Measurements from ENCODE around the gene FYN. TPM values are rescaled to one million over a fixed set of nuclear protein-coding genes. Genes with fewer than 3 reads are reported as not detected.
A peak's percentile ranks its signal among the peaks of the same experiment; 100 is the strongest.

The FYN gene
- total RNA-seq, 1 experiment from 2014 or later, result 18.5 TPM

DNA sequence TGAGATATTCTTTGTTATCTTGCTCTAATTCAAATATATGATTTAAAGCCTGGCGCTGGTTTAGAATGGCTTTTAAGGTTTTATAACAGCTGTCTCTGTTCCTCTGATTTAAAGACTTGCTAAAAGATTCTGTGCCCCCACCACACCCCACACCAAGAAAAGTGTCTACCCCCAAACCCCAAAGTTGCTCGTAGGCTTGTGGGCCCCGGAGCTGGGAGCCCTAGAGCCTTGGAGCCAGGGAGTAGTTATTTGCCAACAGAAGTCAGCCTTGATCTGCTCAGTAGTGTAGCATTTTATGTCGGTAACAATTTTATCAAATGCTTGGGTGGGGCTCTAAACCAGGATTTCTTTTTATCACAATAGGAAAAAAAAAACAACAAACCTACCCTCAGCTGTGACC is 162.3 kb downstream of the FYN start (continued):
- no peak for TF ChIP-seq ZNF274 (IDR thresholded peaks at IDR 0.05; ENCODE audit: low read depth, low read length)
- TF ChIP-seq, protein P1, sequence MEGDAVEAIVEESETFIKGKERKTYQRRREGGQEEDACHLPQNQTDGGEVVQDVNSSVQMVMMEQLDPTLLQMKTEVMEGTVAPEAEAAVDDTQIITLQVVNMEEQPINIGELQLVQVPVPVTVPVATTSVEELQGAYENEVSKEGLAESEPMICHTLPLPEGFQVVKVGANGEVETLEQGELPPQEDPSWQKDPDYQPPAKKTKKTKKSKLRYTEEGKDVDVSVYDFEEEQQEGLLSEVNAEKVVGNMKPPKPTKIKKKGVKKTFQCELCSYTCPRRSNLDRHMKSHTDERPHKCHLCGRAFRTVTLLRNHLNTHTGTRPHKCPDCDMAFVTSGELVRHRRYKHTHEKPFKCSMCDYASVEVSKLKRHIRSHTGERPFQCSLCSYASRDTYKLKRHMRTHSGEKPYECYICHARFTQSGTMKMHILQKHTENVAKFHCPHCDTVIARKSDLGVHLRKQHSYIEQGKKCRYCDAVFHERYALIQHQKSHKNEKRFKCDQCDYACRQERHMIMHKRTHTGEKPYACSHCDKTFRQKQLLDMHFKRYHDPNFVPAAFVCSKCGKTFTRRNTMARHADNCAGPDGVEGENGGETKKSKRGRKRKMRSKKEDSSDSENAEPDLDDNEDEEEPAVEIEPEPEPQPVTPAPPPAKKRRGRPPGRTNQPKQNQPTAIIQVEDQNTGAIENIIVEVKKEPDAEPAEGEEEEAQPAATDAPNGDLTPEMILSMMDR (IDR thresholded peaks at IDR 0.05 in 2 of 3, conservative IDR thresholded peaks at IDR 0.05 in 1 of 3; ENCODE audit: borderline replicate concordance in 1 of 3, insufficient read depth in 1 of 3, low read depth in 2 of 3, low read length in 2 of 3), result no peak

DNA sequence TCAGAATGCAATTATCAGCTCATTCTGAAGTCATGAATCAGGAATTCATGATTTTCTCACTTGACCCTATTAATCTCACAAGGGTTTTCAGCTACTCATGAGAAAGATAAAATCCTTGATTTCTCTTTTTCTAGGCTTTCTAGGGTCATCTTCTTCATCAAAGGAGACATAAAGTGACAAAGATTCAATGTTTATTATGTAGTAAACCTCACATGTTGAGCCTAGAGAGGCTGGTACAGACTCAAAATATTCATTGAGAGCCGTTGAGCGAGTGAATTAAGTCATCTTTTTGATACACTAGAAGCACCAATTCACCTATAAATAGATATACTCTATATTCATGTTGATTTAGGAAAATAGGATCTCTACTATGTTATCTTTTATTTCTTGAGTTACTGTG is 162.8 kb downstream of the FYN start:
- ATAC-seq (no peak), DNase-seq (ENCODE audit: low read depth, low spot score) (no peak)
- RAD21 ChIA-PET (ENCODE audit: low non-redundant PET in 1 of 2, low total read pairs in 2 of 2, uncharacterized antibody in 2 of 2, unreplicated experiment in 2 of 2), result interaction anchor here in 1 of 2 experiments (1.5 kb wide), 1 partner anchor 333 kb away, joined by 8 read pairs; no protein-coding TSS in a partner anchor
- no peak overlapping the region for H3K27ac ChIP-seq (ENCODE audit: low read depth, low read length)
- H3K79me2 ChIP-seq (ENCODE audit: insufficient read depth, low read length), result no peaks in the 10 kb centered on the region
- H3K9ac ChIP-seq (ENCODE audit: low read length), result no peak overlapping the region
- H3K4me3 ChIP-seq (replicated peaks in 1 of 2; ENCODE audit: low read depth in 1 of 2, low read length in 2 of 2), result no peak overlapping the region
- peak overlapping the region; percentile 63 for H2AFZ ChIP-seq (ENCODE audit: low read depth, low read length, poor library complexity, severe bottlenecking)
- intact Hi-C loops (cut with micrococcal nuclease), result loop anchor here (1.0 to 5.0 kb wide), 5 partner anchors 287 to 602 kb away; no protein-coding TSS in a partner anchor
- H3K9me3 ChIP-seq (ENCODE audit: control insufficient read depth in 1 of 2, insufficient read depth in 1 of 2, low read depth in 1 of 2, low read length in 2 of 2), result no peaks in the 10 kb centered on the region
- H3K4me2 ChIP-seq (ENCODE audit: low read length), result peak overlapping the region; percentile 18; the same call in 1 of the 2 replicates
- CTCF ChIA-PET, result interaction anchor here (0.6 to 2.6 kb wide), 14 partner anchors 14 to 453 kb away, joined by 3 to 22 read pairs (median 5); partner anchors contain the start of genes FAM229B and TUBE1
- H3K4me1 ChIP-seq (ENCODE audit: control insufficient read depth in 1 of 2, insufficient read depth in 2 of 2, low read length in 2 of 2), result peaks cover 0 to 5% of the 10 kb centered on the region in 2 experiments; a peak in 2 of 4 replicates
- no peaks in the 10 kb centered on the region for H4K20me1 ChIP-seq (ENCODE audit: insufficient read depth)
- TF ChIP-seq EGR1 (IDR thresholded peaks at IDR 0.05; ENCODE audit: low read depth) (no peak), SIN3A (IDR thresholded peaks at IDR 0.05; ENCODE audit: low read depth) (no peak), SP1 (IDR thresholded peaks at IDR 0.05; ENCODE audit: low read depth) (no peak), POLR2AphosphoS5 (IDR thresholded peaks at IDR 0.05; ENCODE audit: low read depth, low read length) (no peak), ZFX (IDR thresholded peaks at IDR 0.05) (no peak)
- TF ChIP-seq, protein P1 (IDR thresholded peaks at IDR 0.05 in 2 of 3, conservative IDR thresholded peaks at IDR 0.05 in 1 of 3; ENCODE audit: borderline replicate concordance in 1 of 3, insufficient read depth in 1 of 3, low read depth in 2 of 3, low read length in 2 of 3), result no peak
- no TSS peak for BruUV-seq (replicated peaks)
- POLR2A ChIA-PET, result interaction anchor here (1.0 kb wide), 1 partner anchor 332 kb away, joined by 3 read pairs; no protein-coding TSS in a partner anchor
- 0 out of 2 replicates have a peak, but pooled peaks cover 8% of the 10 kb centered on the region for H3K27me3 ChIP-seq (ENCODE audit: insufficient read depth, low read length)
- no peaks in the 10 kb centered on the region for H3K36me3 ChIP-seq (ENCODE audit: control insufficient read depth in 1 of 2, insufficient read depth in 2 of 2, low read length in 2 of 2)
- no peaks in the 10 kb centered on the region for H3K9me2 ChIP-seq (ENCODE audit: insufficient read depth)
